Suppressor macrophage (primary cell): ENCODE results near the gene HSP90AB1.

Source experiments
- DNase-seq, 4 experiments: peaks; one replicate each; pipeline ENCODE4 v3.0.0-alpha.2; 2020 to 2022

HSP90AB1 gene

DNA sequence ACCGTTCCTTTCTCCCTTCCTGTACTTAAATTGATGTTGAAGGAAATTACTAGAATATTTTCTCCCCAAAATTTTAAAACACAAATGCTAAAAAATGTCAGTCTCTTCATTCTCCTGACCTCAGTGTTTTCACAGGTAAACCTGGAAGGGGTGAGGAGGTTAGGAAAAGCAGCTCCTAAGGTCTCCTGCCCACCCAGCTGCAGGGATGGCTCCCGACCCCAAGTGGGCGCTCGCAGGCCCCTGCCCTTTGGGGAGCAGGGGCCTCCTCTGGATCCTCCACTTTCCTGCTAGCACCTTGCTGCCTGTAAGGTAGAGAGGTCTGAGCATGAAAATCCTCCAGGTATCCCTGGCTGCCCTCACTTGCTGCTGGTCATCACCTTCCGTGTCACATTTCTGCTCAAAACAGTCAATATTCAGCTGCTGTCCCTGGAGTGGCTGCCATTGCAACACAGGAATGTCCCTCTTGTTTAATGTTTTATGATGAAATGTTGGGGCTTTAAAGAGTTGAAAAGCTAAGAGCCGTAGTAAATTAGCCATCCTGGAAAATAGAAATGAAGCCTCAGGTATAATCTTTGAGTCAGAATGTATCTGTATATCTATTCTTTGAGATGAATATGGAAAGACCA is 10.9 kb upstream of the HSP90AB1 start:
- DNase-seq: no peak

DNA sequence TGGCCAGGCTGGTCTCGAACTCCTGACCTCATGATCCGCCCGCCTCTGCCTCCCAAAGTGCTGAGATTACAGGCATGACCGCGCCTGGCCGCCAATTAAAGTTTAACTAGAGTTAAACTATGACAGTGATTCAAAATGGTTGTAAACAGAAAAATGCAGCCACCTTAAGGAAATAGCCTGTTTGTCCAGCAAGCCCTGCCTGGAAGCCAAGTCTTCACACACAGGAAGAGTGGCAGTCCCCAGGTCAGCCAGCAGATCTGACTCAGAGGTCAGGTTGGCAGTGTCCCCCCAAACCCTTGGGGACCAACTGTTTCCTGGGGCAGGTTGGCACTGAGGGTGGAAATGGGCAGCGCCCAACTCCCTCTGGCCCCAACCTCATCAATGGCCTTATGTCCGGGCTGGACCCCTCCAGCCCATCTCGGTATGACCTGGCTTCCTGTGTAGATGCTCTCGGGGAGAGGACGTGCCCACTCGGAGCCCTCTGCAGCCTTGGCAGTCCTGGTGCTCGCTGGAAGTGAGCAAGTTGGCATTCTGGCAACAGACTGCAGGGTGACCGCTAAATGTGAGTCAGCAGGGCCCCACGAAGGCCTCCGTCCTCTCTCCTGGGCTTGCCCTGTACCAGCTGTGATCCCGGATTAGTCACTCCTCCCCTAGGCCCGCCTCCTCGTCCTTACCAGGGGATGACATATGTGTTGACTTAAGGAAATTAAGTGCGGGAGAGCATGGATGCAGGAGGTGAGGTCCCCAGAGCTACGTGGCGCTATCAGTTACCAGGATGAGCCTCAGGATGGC is 9.7 kb upstream of the HSP90AB1 start:
- peak; percentile 93 to 96 (median 94) for DNase-seq

DNA sequence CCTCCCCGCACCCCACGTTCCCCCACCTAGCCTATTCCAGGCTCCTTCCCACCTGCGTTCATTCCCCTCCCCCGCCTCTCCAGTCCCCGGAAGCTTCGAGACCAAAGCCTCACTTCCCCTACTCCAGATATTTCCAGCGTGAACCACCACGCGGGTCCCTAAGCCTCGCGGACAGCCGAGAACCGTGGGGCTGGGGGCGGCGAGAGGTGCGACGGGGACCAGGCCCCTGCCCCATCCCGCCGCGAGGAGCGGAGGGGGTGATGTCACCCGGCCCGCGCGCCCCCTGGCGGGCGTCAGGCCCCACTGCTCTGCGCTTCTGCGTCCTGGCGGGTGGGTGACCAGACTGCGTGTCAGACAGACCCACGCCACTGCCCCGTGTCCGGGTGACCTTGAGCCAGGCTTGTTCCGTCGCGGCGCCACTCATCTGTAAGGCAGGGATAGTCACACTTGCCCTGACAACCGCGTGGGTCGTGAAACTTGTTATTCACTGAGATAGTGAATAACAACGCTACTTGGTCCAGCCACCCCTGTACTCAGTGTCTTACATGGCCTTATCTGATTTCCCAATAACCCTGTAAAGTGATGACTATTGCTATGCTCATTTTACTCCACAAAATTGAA is 9.0 kb upstream of the HSP90AB1 start:
- peak; percentile 89 to 93 (median 91) for DNase-seq

GRCh38 chr6:44238687-44239350 is 8.1 kb upstream of the HSP90AB1 start:
- no peak for DNase-seq

- no peak for DNase-seq
These were observed 3.6 kb upstream of the HSP90AB1 start for GRCh38 chr6:44243345-44243744.

GRCh38 chr6:44245391-44245911 is 1.4 kb upstream of the HSP90AB1 start:
- no peak for DNase-seq

DNA sequence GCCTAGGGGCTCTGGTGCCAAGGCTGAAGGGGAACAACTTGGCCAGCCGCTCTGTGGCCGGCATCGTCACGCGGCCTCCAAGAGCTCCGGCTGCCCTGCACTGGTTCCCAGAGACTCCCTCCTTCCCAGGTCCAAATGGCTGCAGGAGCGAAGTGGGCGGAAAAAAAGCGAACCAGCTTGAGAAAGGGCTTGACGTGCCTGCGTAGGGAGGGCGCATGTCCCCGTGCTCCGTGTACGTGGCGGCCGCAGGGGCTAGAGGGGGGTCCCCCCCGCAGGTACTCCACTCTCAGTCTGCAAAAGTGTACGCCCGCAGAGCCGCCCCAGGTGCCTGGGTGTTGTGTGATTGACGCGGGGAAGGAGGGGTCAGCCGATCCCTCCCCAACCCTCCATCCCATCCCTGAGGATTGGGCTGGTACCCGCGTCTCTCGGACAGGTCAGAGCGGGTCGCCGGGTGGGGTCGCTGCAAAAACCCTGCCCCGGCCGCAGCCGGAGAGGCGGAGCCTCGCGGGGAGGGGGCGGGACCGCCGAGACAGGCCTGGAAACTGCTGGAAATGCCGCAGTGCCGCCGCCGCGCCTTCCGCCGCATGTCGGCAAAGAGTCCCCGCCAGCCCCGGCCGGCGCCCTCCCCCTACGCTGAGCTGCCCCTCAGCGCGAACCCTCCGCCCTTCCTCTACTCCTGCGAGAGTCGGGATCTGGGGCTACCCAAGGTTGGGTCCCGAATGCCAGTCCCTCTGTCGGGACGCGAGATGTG is 814 bp upstream of the HSP90AB1 start:
- peak; percentile 80 to 94 (median 89) for DNase-seq

DNA sequence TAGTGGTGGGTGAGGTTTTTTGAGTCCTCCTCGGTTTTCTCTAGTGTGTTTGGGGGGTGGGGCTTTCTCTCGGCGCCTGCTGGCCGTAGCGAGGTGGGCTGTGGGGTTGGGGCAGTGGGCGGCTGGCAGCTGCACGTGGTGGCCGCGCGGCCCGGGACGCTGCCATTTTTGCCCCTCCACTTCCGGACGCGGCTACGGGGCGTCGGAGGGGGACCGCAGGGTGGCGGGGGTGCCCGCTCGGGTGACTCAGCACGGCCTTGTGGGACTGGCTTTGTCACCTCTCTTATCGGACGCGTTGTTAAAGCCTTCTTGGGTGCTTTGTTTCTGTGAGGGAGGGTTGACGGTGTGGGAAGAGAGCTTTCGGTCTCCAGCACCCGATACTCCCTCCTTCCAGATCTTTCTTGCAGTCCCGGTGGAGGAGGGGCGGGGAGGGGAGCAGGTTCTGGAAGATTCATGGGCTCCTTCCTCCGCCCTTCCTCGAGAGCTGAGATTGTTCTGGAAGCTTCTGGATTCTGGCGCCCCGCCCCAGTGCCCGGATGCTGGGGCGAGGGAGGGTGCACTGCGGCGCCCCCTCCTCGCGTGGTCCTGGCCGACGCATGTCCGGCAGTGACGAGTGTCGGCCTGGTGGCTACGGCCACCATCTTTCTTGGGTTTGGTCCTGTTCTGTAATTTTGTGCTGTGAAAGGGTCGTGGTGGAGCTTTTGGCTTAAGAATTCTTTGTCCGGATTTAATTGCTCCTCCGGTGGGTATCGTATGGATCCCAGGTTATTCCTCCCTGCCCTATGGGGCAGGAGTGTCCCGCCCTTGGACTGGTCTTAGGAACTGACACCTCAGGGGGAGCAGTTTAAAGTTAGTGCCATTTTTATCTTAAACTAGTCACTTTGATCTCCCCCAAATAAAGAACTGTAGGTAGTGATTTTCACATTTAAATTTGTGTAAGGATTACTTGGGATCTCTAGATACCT is 719 bp downstream of the HSP90AB1 start:
- peak; percentile 79 to 91 (median 82) for DNase-seq

- no peak for DNase-seq
These were observed 1.7 kb downstream of the HSP90AB1 start for GRCh38 chr6:44248579-44248978.

- no peak for DNase-seq
These were observed 2.3 kb downstream of the HSP90AB1 start for GRCh38 chr6:44249082-44249748.

GRCh38 chr6:44250067-44250717 is 3.3 kb downstream of the HSP90AB1 start:
- no peak for DNase-seq

DNA sequence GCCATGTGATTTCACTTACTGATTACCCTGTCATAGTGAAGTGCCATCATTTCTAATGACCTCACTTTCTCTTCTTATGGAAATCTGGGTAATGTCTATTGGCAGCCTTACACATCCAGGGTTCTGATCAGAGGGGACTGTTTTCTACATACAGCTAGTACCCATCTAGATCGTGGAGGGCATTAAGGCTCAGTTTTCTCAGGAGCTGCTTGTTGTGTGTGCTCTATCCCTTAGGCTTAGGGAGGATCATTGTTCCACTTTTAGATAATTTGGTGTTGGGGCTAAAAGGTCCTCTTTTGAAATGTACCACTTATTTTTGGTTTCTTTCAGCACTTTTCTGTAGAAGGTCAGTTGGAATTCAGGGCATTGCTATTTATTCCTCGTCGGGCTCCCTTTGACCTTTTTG is 3.8 kb downstream of the HSP90AB1 start:
- DNase-seq: no peak

- DNase-seq: no peak
These were observed 4.9 kb downstream of the HSP90AB1 start for GRCh38 chr6:44251576-44252524.

GRCh38 chr6:44253307-44254101 is 6.6 kb downstream of the HSP90AB1 start:
- peak; percentile 58 to 78 (median 60) for DNase-seq

- DNase-seq: no peak
These were observed 7.5 kb downstream of the HSP90AB1 start for GRCh38 chr6:44254191-44255104.

DNA sequence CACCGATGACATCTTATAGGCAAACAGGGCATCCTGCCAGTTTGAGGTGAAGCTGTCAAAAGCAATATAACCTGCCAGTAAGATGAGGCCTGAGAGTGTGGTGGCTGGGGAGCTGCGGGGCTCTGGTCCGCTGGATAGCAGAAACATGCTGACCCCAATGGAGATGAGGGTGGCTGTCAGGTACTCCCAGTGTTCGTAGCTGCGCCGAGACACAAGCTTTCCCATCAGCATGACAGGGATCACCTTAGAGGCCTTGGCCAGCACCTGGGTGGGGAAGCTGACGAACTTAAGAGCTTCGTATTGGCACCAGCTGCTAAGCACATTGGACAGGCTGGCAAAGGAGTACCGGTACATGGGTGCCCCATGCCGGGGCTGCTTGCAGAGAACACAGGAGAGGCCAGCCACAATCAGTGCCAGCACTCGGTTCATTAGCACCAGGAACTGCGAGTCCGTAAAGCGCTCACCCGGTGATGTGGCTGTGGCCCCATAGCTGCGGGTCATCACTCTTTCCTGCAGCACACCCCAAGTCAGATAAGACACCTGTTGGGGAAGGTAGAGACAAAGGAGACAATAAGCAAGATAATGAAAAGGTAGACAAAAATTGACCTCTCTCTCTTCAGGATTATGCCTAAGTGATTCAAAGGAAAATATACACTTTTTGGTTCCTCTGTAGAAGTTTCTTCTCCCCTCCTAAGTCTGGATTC is 8.4 kb downstream of the HSP90AB1 start:
- peak in 1 of 4 experiments; percentile 18 for DNase-seq
